Endothelial cell (in vitro differentiated cells): Measurements from ENCODE around the gene PACS1. TPM values are rescaled to one million over a fixed set of nuclear protein-coding genes. Genes with fewer than 3 reads are reported as not detected.
"Not testable (repeated sequence)": the region's sequence is repeated elsewhere in the genome, so short reads cannot be mapped to it uniquely, and the experiment has no call there.

ENCODE experiments used
- DNase-seq: peaks from one replicate; pipeline ENCODE4 v3.0.0; 2021; ENCODE audit warnings: low spot score
- H3K27ac Mint-ChIP-seq: one replicate; pipeline ENCODE4 v1.8.0; 2021; ENCODE audit warnings: mixed read lengths, inconsistent platforms; ENCODE audit not compliant: unreplicated experiment
- H3K27me3 Mint-ChIP-seq: one replicate; pipeline ENCODE4 v1.8.0; 2021; ENCODE audit warnings: mild to moderate bottlenecking, moderate library complexity, mixed read lengths, inconsistent platforms; ENCODE audit not compliant: unreplicated experiment
- H3K36me3 Mint-ChIP-seq: one replicate; pipeline ENCODE4 v1.8.0; 2021; ENCODE audit warnings: mild to moderate bottlenecking, low read depth, mixed read lengths, inconsistent platforms; ENCODE audit not compliant: unreplicated experiment
- H3K4me1 Mint-ChIP-seq: one replicate; pipeline ENCODE4 v1.8.0; 2021; ENCODE audit warnings: mild to moderate bottlenecking, mixed read lengths, inconsistent platforms; ENCODE audit not compliant: unreplicated experiment
- H3K4me3 Mint-ChIP-seq: one replicate; pipeline ENCODE4 v1.8.0; 2021; ENCODE audit warnings: mild to moderate bottlenecking, mixed read lengths, inconsistent platforms; ENCODE audit not compliant: unreplicated experiment
- H3K9me3 Mint-ChIP-seq: one replicate; pipeline ENCODE4 v1.8.0; 2021; ENCODE audit warnings: mixed read lengths, inconsistent platforms; ENCODE audit not compliant: unreplicated experiment
- CTCF ChIP-seq: fragments of 200-600 bp; sonication (generic); IDR thresholded peaks from one replicate; pipeline ENCODE4 v1.5.0; 2021; ENCODE audit warnings: antibody characterized with exemption; ENCODE audit not compliant: unreplicated experiment
- total RNA-seq: library from RNA; stranded (reverse); fragmentation: NEBNext Ultra II Directional; extraction: Animal tissue kit (Norgen Biotek cat#: 25700); gene quantifications from one replicate; pipeline ENCODE4 v1.2.1, GENCODE V29; 2021; ENCODE audit not compliant: unreplicated experiment

The PACS1 gene
- total RNA-seq, 1 donor from 2014 or later, result 114 TPM

GRCh38 chr11:66075273-66075672, 5.2 kb downstream of the PACS1 start:
- TF ChIP-seq CTCF, result no peak
- Mint-ChIP-seq H3K27ac (no peak overlapping the region), H3K36me3 (peaks cover 37% of the 10 kb centered on the region), H3K4me1 (peaks cover 26% of the 10 kb centered on the region), H3K9me3 (no peaks in the 10 kb centered on the region), H3K4me3 (no peak overlapping the region), H3K27me3 (peaks cover 2% of the 10 kb centered on the region)
- DNase-seq, result no peak

- TF ChIP-seq CTCF, result no peak
- DNase-seq, result no peak
- Mint-ChIP-seq H3K36me3 (peaks cover 31% of the 10 kb centered on the region), H3K27me3 (no peaks in the 10 kb centered on the region), H3K4me3 (no peak overlapping the region), H3K9me3 (no peaks in the 10 kb centered on the region), H3K4me1 (peaks cover 26% of the 10 kb centered on the region), H3K27ac (no peak overlapping the region)
These were observed 6.5 kb downstream of the PACS1 start for GRCh38 chr11:66076561-66076960.

GRCh38 chr11:66077927-66078326, 7.9 kb downstream of the PACS1 start:
- peaks cover 24% of the 10 kb centered on the region for H3K4me1 Mint-ChIP-seq
- H3K27me3 Mint-ChIP-seq, result no peaks in the 10 kb centered on the region
- no peak for DNase-seq
- no peak overlapping the region for H3K27ac Mint-ChIP-seq
- H3K36me3 Mint-ChIP-seq, result peaks cover 20% of the 10 kb centered on the region
- no peaks in the 10 kb centered on the region for H3K9me3 Mint-ChIP-seq
- TF ChIP-seq CTCF, result no peak
- no peak overlapping the region for H3K4me3 Mint-ChIP-seq

- peaks cover 34% of the 10 kb centered on the region for H3K4me1 Mint-ChIP-seq
- H3K9me3 Mint-ChIP-seq, DNase-seq, H3K4me3 Mint-ChIP-seq, H3K27ac Mint-ChIP-seq, H3K27me3 Mint-ChIP-seq: not testable (repeated sequence)
- H3K36me3 Mint-ChIP-seq, result peaks cover 17% of the 10 kb centered on the region
These were observed 8.9 kb downstream of the PACS1 start for GRCh38 chr11:66078949-66079348.

- Mint-ChIP-seq H3K9me3 (no peaks in the 10 kb centered on the region), H3K27ac (peak overlapping the region; percentile 100), H3K4me3 (no peak overlapping the region), H3K36me3 (peaks cover 15% of the 10 kb centered on the region), H3K4me1 (peaks cover 40% of the 10 kb centered on the region), H3K27me3 (peaks cover 7% of the 10 kb centered on the region)
- DNase-seq, result no peak
- TF ChIP-seq CTCF, result no peak
These were observed 10.2 kb downstream of the PACS1 start for GRCh38 chr11:66080055-66080817.
